B cell (primary cell): ENCODE results near the gene TAOK2. TPM values are rescaled to one million over a fixed set of nuclear protein-coding genes. Genes with fewer than 3 reads are reported as not detected.

ENCODE experiments used
- ATAC-seq: fragments of 200-7000 bp; cut with Tn5 transposase; one replicate; pipeline ENCODE4 v1.10.0; 2021; ENCODE audit warnings: low read depth, mild to moderate bottlenecking, moderate number of reproducible peaks, moderate library complexity
- CTCF ChIA-PET: fragments of 350-600 bp; sonication (Branson Sonifier 250); formaldehyde crosslinking; loops from one replicate; lab custom pipeline; 2021; ENCODE audit warnings: antibody characterized with exemption, inconsistent platforms; lab: Charles Lee
- POLR2A ChIA-PET: fragments of 350-600 bp; sonication (Branson Sonifier 250); formaldehyde crosslinking; loops from one replicate; lab custom pipeline; 2021; ENCODE audit warnings: antibody characterized with exemption; lab: Charles Lee
- DNase-seq: peaks from one replicate; pipeline ENCODE4 v3.0.0; 2013
- H2AFZ ChIP-seq: 2 replicates; pipeline ENCODE4 v1.6.1; 2012; ENCODE audit warnings: mild to moderate bottlenecking, low read depth, low read length; ENCODE audit not compliant: insufficient read depth, poor library complexity, severe bottlenecking
- H3K27ac ChIP-seq, 2 donors: 1 replicate in 1 of 2; 2 replicates in 1 of 2; pipeline ENCODE4 v1.5.1; 2012 to 2013; ENCODE audit warnings: low read length in 2 of 2, mild to moderate bottlenecking in 2 of 2, moderate library complexity in 1 of 2
- H3K27me3 ChIP-seq, 4 experiments: fragments of 200-600 bp in 1 of 4; sonication (generic) in 1 of 4; replicated peaks in 1 of 4; 1 replicate in 2 of 4; 2 replicates in 2 of 4; pipeline versions ENCODE4 v1.6.1 to v1.7.0; 2013 to 2016; ENCODE audit warnings: low read length in 3 of 4, mild to moderate bottlenecking in 2 of 4, mixed read lengths in 1 of 4, moderate library complexity in 1 of 4; ENCODE audit not compliant: insufficient read depth in 4 of 4, control insufficient read depth in 3 of 4; ENCODE audit errors: control extremely low read depth in 1 of 4
- H3K36me3 ChIP-seq, 2 experiments: replicated peaks in 1 of 2; 1 replicate in 1 of 2; 2 replicates in 1 of 2; pipeline versions ENCODE4 v1.6.1 to v1.7.1; 2013; ENCODE audit warnings: low read length in 1 of 2; ENCODE audit not compliant: insufficient read depth in 2 of 2, control insufficient read depth in 1 of 2; ENCODE audit errors: control extremely low read depth in 1 of 2, extremely low read depth in 1 of 2
- H3K4me1 ChIP-seq, 2 donors: fragments of 200-600 bp in 1 of 2; sonication (generic) in 1 of 2; 1 replicate in 1 of 2; 2 replicates in 1 of 2; pipeline versions ENCODE4 v1.5.1 to v1.6.1; 2013 to 2017; ENCODE audit warnings: low read length in 2 of 2; ENCODE audit not compliant: control insufficient read depth in 2 of 2, insufficient read depth in 2 of 2
- H3K4me2 ChIP-seq: replicated peaks from 2 replicates; pipeline ENCODE3; 2012; ENCODE audit warnings: mild to moderate bottlenecking, low read depth, low read length; ENCODE audit not compliant: poor library complexity, severe bottlenecking
- H3K4me3 ChIP-seq, 5 experiments: fragments of 200-600 bp in 1 of 5; sonication (generic) in 1 of 5; 1 replicate in 3 of 5; 2 replicates in 2 of 5; pipeline versions ENCODE4 v1.5.1 to v1.7.0; 2011 to 2016; ENCODE audit warnings: low read length in 4 of 5, mild to moderate bottlenecking in 4 of 5, low read depth in 2 of 5, control low read depth in 1 of 5, moderate library complexity in 1 of 5; ENCODE audit not compliant: insufficient read depth in 1 of 5; ENCODE audit errors: control extremely low read depth in 1 of 5, extremely low read depth in 1 of 5
- H3K79me2 ChIP-seq: fragments of 200-600 bp; sonication (generic); one replicate; pipeline ENCODE4 v1.6.0; 2016; ENCODE audit warnings: low read length; ENCODE audit not compliant: control insufficient read depth, insufficient read depth
- H3K9ac ChIP-seq: fragments of 200-600 bp; sonication (generic); 2 replicates; pipeline ENCODE4 v1.6.1; 2017; ENCODE audit warnings: mild to moderate bottlenecking, low read length, moderate library complexity
- H3K9me3 ChIP-seq, 3 donors: one replicate each; pipeline versions ENCODE4 v1.6.1 to v1.7.1; 2013; ENCODE audit warnings: low read length in 2 of 3; ENCODE audit not compliant: control insufficient read depth in 2 of 3, insufficient read depth in 1 of 3; ENCODE audit errors: control extremely low read depth in 1 of 3
- H4K20me1 ChIP-seq: 2 replicates; pipeline ENCODE4 v1.6.0; 2012; ENCODE audit warnings: mild to moderate bottlenecking, low read length; ENCODE audit not compliant: insufficient read depth, control insufficient read depth, poor library complexity, severe bottlenecking
- H3K27ac Mint-ChIP-seq: one replicate; pipeline ENCODE4 v1.8.0; 2021; ENCODE audit warnings: mixed read lengths
- H3K27me3 Mint-ChIP-seq: one replicate; pipeline ENCODE4 v1.8.0; 2021; ENCODE audit warnings: mixed read lengths
- H3K4me1 Mint-ChIP-seq: one replicate; pipeline ENCODE4 v1.8.0; 2021; ENCODE audit warnings: mixed read lengths
- H3K4me3 Mint-ChIP-seq: one replicate; pipeline ENCODE4 v1.8.0; 2021; ENCODE audit warnings: mixed read lengths
- H3K9me3 Mint-ChIP-seq: one replicate; pipeline ENCODE4 v1.8.0; 2022; ENCODE audit warnings: mixed read lengths; ENCODE audit not compliant: insufficient read depth
- EZH2 ChIP-seq: IDR thresholded peaks from 2 replicates; pipeline ENCODE4 v1.6.1; 2012; ENCODE audit warnings: borderline replicate concordance, low read depth, mild to moderate bottlenecking, moderate library complexity, low read length; ENCODE audit not compliant: insufficient read depth, poor library complexity, severe bottlenecking
- WGBS: methylation state at CpG from one replicate; pipeline ENCODE4 v1.1.5; 2013; ENCODE audit warnings: missing lambda C conversion rate; ENCODE audit not compliant: insufficient coverage; 5-methylcytosine and 5-hydroxymethylcytosine counted together
- intact Hi-C: fragments of 100-400 bp; cut with micrococcal nuclease; formaldehyde crosslinking; loops from one replicate; pipeline ENCODE4 v1.10.0; 2022
- polyA plus RNA-seq: library from polyadenylated mRNA; depleted of rRNA; stranded (reverse); fragments of >200 nt; gene quantifications from 2 replicates; pipeline ENCODE4 v1.2.3, GENCODE V29; 2012
- total RNA-seq, 2 donors: library from RNA; stranded (reverse); fragments of 120-200 nt in 1 of 2; gene quantifications; 1 replicate in 1 of 2; 2 replicates in 1 of 2; pipeline versions ENCODE4 v1.2.3 to v1.2.4, GENCODE V29; 2013 to 2022
- TF ChIP-seq, protein P1 (sequence below): fragments of 200-600 bp; IDR thresholded peaks from one replicate; pipeline ENCODE4 v1.8.0; 2022; ENCODE audit warnings: antibody characterized with exemption, mild to moderate bottlenecking

The TAOK2 gene
- total and polyA plus RNA-seq, 2 donors (not counting 1 experiment from before 2014, with no cell fraction given), result 30.3 to 50.8 TPM

- Mint-ChIP-seq H3K27ac (no peak overlapping the region), H3K4me3 (no peak overlapping the region), H3K4me1 (peaks cover 12% of the 10 kb centered on the region), H3K9me3 (no peaks in the 10 kb centered on the region), H3K27me3 (peaks cover 3% of the 10 kb centered on the region)
- no peak overlapping the region for H3K9ac ChIP-seq
- no peak overlapping the region for H3K4me2 ChIP-seq
- H3K36me3 ChIP-seq, result peaks cover 0 to 38% of the 10 kb centered on the region in 2 experiments
- H3K79me2 ChIP-seq, result no peaks in the 10 kb centered on the region
- TF ChIP-seq, protein P1, sequence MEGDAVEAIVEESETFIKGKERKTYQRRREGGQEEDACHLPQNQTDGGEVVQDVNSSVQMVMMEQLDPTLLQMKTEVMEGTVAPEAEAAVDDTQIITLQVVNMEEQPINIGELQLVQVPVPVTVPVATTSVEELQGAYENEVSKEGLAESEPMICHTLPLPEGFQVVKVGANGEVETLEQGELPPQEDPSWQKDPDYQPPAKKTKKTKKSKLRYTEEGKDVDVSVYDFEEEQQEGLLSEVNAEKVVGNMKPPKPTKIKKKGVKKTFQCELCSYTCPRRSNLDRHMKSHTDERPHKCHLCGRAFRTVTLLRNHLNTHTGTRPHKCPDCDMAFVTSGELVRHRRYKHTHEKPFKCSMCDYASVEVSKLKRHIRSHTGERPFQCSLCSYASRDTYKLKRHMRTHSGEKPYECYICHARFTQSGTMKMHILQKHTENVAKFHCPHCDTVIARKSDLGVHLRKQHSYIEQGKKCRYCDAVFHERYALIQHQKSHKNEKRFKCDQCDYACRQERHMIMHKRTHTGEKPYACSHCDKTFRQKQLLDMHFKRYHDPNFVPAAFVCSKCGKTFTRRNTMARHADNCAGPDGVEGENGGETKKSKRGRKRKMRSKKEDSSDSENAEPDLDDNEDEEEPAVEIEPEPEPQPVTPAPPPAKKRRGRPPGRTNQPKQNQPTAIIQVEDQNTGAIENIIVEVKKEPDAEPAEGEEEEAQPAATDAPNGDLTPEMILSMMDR, result no peak
- TF ChIP-seq EZH2, result no peak
- peaks cover 4 to 13% of the 10 kb centered on the region in 2 donors for H3K4me1 ChIP-seq
- no peaks in the 10 kb centered on the region for H3K27me3 ChIP-seq
- no peak overlapping the region for H3K27ac ChIP-seq
- H3K9me3 ChIP-seq, result no peaks in the 10 kb centered on the region
- ChIA-PET POLR2A (interaction anchor here (2.4 kb wide), 1 partner anchor 197 kb away, joined by 9 read pairs; the partner anchor contains the start of gene MAZ), CTCF (interaction anchor here (0.6 to 2.3 kb wide), 9 partner anchors 13 to 303 kb away, joined by 3 to 9 read pairs (median 4); partner anchors contain the start of genes TAOK2 and TMEM219)
- DNase-seq, result no peak
- ATAC-seq, result no peak
- 70% methylated on average over 14 of the region's 17 CpGs for WGBS
- no peak overlapping the region for H2AFZ ChIP-seq
- intact Hi-C loops, result loop anchor here (2.0 kb wide), 1 partner anchor 77 kb away; the partner anchor contains the start of gene KCTD13
- H3K4me3 ChIP-seq, result no peak overlapping the region
- peaks cover 17% of the 10 kb centered on the region for H4K20me1 ChIP-seq
Observed at GRCh38 chr16:30003670-30004423, 30.2 kb downstream of the TAOK2 start.

GRCh38 chr16:30004424-30004776 lies 30.7 kb downstream of the TAOK2 start:
- Histone ChIP-seq H3K4me2 (peak overlapping the region; percentile 25), H4K20me1 (peaks cover 17% of the 10 kb centered on the region), H3K9me3 (no peaks in the 10 kb centered on the region), H3K36me3 (peaks cover 0 to 34% of the 10 kb centered on the region in 2 experiments), H3K4me1 (peaks cover 4 to 13% of the 10 kb centered on the region in 2 donors), H3K4me3 (no peak overlapping the region), H3K27ac (no peak overlapping the region), H3K9ac (no peak overlapping the region), H3K27me3 (peaks cover 0 to 3% (median 0%) of the 10 kb centered on the region in 4 experiments), H2AFZ (no peak overlapping the region), H3K79me2 (no peaks in the 10 kb centered on the region)
- peaks cover 9% of the 10 kb centered on the region for H3K4me1 Mint-ChIP-seq
- POLR2A ChIA-PET, result interaction anchor here (2.4 kb wide), 1 partner anchor 197 kb away, joined by 9 read pairs; the partner anchor contains the start of gene MAZ
- peaks cover 7% of the 10 kb centered on the region for H3K27me3 Mint-ChIP-seq
- 37% methylated on average over 17 of the region's 19 CpGs for WGBS
- CTCF ChIA-PET, result interaction anchor here (0.5 to 2.3 kb wide), 9 partner anchors 13 to 310 kb away, joined by 3 to 9 read pairs (median 4); partner anchors contain the start of gene TMEM219
- intact Hi-C loops, result loop anchor here (2.0 kb wide), 1 partner anchor 78 kb away; the partner anchor contains the start of gene KCTD13
- no peaks in the 10 kb centered on the region for H3K9me3 Mint-ChIP-seq
- ATAC-seq, result no peak
- H3K27ac Mint-ChIP-seq, result no peak overlapping the region
- DNase-seq, result no peak
- no peak for TF ChIP-seq EZH2
- TF ChIP-seq, protein P1, result no peak
- no peak overlapping the region for H3K4me3 Mint-ChIP-seq
